SK-N-MC (cell line): Measurements from ENCODE around the gene IP6K1.
"Not testable (repeated sequence)": the region's sequence is repeated elsewhere in the genome, so short reads cannot be mapped to it uniquely, and the experiment has no call there.

Experiments used
- DNase-seq: peaks from one replicate; pipeline ENCODE4 v3.0.0-alpha.2; 2011; ENCODE audit warnings: low read depth, low spot score
- H3K27ac ChIP-seq: fragments of 200-600 bp; sonication (generic); 2 replicates; pipeline ENCODE4 v1.5.1; 2016; ENCODE audit warnings: mixed run types
- H3K36me3 ChIP-seq: fragments of 200-600 bp; sonication (generic); 2 replicates; pipeline ENCODE4 v1.6.1; 2017; ENCODE audit warnings: antibody characterized with exemption, low read length, mixed read lengths; ENCODE audit not compliant: insufficient read depth
- H3K4me3 ChIP-seq: fragments of 200-600 bp; sonication (generic); 2 replicates; pipeline ENCODE4 v1.5.1; 2016
- H3K9ac ChIP-seq: fragments of 200-600 bp; sonication (generic); 2 replicates; pipeline ENCODE4 v1.8.0; 2017; ENCODE audit warnings: mixed run types, mixed read lengths; ENCODE audit not compliant: insufficient read length
- H3K9me3 ChIP-seq: fragments of 200-600 bp; sonication (generic); 2 replicates; pipeline ENCODE4 v1.6.1; 2017; ENCODE audit warnings: low read depth, mild to moderate bottlenecking, antibody characterized with exemption, low read length, moderate library complexity, mixed read lengths
- EZH2 ChIP-seq: fragments of 200-600 bp; sonication (generic); IDR thresholded peaks from one replicate; pipeline ENCODE4 v1.6.1; 2017; ENCODE audit warnings: antibody characterized with exemption
- FOXP2 ChIP-seq: optimal IDR thresholded peaks from 2 replicates; pipeline ENCODE3; 2011; ENCODE audit warnings: mild to moderate bottlenecking, moderate library complexity; ENCODE audit not compliant: insufficient read depth; ENCODE audit errors: extremely low read length, control extremely low read depth
- POLR2AphosphoS5 ChIP-seq: IDR thresholded peaks from 2 replicates; pipeline ENCODE4 v1.6.1; 2012; ENCODE audit warnings: mild to moderate bottlenecking, low read depth, low read length, borderline replicate concordance

IP6K1 gene

DNA sequence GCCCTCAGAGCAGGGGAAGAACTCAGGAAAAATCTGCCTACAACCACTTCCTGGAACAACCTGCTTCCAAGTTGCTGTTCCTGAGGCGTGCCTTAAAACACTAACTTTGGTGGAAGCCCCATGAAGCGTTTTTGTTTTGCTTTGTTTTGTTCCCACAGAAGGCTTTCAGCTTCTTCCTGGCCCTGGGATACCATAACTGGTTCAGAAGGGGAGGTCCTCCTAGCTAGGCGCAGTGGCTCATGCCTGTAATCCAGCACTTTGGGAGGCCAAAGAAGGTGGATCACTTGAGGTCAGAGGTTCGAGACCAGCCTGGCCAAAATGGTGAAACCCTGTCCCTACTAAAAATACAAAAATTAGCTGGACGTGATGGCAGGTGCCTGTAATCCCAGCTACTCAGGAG lies 1.2 kb upstream of the IP6K1 start:
- Histone ChIP-seq H3K4me3 (no peak overlapping the region), H3K27ac (no peak overlapping the region), H3K9ac (no peak overlapping the region), H3K9me3 (no peaks in the 10 kb centered on the region), H3K36me3 (no peaks in the 10 kb centered on the region)
- no peak for TF ChIP-seq POLR2AphosphoS5
- TF ChIP-seq FOXP2: no peak
- TF ChIP-seq EZH2: no peak
- no peak for DNase-seq

DNA sequence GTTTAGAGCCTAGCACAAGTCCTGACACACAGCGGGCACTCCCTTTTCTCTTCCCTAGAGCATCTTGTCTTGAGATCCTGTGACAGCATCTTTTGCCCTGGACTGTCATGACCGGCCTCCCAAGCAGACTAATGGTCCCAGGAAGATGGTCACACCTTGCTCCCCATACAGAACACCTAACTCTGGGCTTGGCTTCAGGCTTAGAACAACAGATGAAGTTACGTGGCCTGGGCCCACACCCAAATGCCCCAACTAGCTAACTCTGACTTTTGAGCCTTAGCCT lies 781 bp upstream of the IP6K1 start:
- no peak for TF ChIP-seq EZH2
- no peak for TF ChIP-seq FOXP2
- TF ChIP-seq POLR2AphosphoS5: no peak
- H3K9me3 ChIP-seq: no peaks in the 10 kb centered on the region
- peak overlapping the region; percentile 84 for H3K4me3 ChIP-seq
- H3K9ac ChIP-seq: peak overlapping the region; percentile 88
- H3K36me3 ChIP-seq: no peaks in the 10 kb centered on the region
- no peak for DNase-seq
- H3K27ac ChIP-seq: no peak overlapping the region

GRCh38 chr3:49785565-49786356 lies 581 bp downstream of the IP6K1 start:
- H3K4me3 ChIP-seq: peak overlapping the region; percentile 84
- no peaks in the 10 kb centered on the region for H3K9me3 ChIP-seq
- DNase-seq: no peak
- TF ChIP-seq EZH2: no peak
- TF ChIP-seq POLR2AphosphoS5: no peak
- TF ChIP-seq FOXP2: no peak
- H3K27ac ChIP-seq: no peak overlapping the region
- H3K36me3 ChIP-seq: no peaks in the 10 kb centered on the region
- H3K9ac ChIP-seq: peak overlapping the region; percentile 77

DNA sequence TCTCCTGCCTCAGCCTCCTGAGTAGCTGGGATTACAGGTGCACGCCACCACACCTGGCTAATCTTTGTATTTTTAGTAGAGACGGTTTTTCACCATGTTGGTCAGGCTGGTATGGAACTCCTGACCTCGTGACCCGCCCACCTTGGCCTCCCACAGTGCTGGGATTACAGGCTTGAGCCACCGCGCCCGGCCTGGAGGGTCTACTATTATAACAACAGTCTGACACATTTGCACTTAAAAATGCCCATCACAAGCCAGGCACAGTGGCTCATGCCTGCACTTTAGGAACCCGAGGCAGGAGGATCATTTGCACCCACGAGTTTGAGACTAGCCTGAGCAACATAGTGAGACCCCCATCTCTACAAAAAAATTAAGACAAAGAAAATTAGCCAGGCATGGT lies 4.1 kb downstream of the IP6K1 start:
- DNase-seq, H3K36me3 ChIP-seq, H3K27ac ChIP-seq, H3K4me3 ChIP-seq, H3K9ac ChIP-seq, H3K9me3 ChIP-seq: not testable (repeated sequence)

DNA sequence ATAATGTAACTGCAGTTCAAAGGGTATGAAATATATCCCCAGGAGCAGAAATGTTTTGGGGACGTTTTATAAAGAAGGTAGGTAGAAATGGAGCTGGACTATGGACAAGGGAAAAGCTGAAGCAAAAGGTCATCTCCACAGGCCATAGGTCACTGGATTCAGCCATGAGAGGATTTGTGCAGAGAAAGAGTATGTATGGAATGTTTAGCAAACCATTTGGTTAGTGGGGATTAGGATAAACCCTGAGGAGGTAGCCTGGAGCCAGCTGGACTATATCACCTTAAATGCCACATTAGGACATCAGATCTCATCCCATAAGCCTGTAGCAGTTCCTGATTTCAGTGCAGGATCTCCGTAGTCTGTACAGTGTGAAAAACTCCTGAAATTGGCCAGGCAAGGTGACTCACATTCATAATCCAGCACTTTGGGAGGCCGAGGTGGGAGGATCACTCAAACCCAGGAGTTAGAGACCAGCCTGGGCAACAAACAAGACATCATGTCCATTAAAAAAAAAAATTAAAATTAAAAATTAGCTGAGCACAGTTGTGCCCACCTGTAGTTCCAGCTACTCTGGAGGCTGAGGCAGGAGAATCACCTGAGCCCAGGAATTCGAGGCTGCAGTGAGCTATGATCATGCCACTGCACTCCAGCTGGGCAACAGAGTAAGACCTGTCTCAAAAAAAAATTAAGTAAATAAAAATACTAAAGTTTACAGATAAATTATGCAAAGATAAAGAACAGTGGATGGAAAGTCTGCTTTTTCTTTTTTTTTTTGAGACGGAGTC lies 4.7 kb downstream of the IP6K1 start:
- Histone ChIP-seq H3K9ac (no peak overlapping the region), H3K4me3 (no peak overlapping the region), H3K9me3 (no peaks in the 10 kb centered on the region), H3K27ac (no peak overlapping the region), H3K36me3 (no peaks in the 10 kb centered on the region)
- no peak for DNase-seq
- TF ChIP-seq POLR2AphosphoS5 (no peak), FOXP2 (no peak), EZH2 (no peak)

GRCh38 chr3:49780975-49781365 lies 5.4 kb downstream of the IP6K1 start:
- not testable (repeated sequence) for H3K9ac ChIP-seq, H3K4me3 ChIP-seq, H3K36me3 ChIP-seq, H3K9me3 ChIP-seq, DNase-seq, H3K27ac ChIP-seq

DNA sequence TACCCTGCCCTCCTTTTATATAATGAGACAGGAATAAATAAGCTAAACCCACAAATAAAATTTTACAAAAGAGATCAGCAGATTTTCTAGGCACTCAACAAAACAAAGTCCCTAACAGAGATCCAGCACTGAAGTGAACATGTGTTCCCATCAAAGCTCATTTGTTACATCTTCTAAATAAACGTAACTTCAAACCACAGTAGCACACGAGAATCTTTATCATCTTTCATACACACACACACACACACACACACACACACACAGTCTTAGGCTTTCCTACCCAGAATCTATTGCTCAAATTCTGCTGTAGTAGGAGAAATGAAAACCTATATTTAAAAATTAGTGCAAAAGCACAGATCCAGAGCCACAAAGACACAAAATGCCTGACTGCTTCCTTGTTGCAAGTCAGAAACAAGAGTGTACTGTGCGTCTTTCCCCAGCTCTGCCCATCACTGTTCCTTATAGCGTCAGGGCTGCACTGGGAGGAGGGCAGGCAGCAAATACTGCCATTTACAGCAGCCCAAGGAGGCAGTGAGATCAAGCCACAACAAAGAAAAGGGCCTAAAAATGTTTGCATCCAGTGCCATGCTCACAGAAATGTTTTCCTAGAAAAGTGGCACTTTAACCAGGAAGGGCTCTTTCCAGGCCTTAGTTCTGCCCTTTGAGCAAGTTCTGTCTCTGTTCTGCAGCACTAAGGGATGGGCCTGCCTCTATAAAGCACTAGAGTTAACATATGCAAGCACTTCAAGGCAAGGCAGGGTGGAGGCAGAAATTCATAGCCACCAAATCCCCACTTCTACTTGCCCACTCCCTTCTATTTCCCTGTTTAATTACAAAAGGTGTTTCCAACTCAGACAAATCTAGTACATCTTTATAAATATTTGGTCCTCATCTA lies 6.0 kb downstream of the IP6K1 start:
- TF ChIP-seq POLR2AphosphoS5 (no peak), FOXP2 (no peak), EZH2 (no peak)
- no peaks in the 10 kb centered on the region for H3K9me3 ChIP-seq
- H3K36me3 ChIP-seq: no peaks in the 10 kb centered on the region
- no peak for DNase-seq
- H3K27ac ChIP-seq: no peak overlapping the region
- no peak overlapping the region for H3K9ac ChIP-seq
- H3K4me3 ChIP-seq: no peak overlapping the region

DNA sequence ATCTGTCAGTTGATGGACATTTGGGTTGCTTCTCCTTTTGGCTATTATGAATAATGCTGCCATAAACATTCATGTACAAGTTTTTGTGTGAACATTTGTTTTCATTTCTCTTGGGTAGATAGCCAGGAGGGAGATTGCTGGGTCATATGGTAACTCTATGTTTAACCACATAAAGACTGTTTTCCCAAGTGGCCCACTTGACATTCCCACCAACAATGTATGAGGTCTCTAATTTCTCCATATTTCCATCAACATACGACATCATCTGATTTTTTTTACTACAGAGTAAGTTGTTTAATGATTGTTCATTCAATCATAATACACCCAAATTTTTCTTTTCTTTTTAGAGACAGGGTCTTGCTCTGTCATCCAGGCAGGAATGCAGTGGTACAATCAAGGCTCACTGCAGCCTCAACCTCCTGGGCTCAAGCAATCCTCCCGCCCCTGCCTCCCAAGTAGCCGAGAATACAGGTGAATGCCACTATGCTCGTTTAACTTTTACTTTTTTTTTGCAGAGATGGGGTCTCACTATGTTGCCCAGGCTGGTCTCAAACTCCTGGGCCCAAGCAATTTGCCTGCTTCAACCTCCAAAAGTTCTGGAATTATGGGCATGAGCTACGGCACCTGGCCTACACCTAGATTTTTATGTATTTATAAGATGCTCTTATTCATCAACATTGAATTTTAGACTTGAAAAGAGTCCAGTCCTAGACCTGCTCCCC lies 6.8 kb downstream of the IP6K1 start:
- Histone ChIP-seq H3K9ac (no peak overlapping the region), H3K4me3 (no peak overlapping the region), H3K36me3 (no peaks in the 10 kb centered on the region), H3K9me3 (no peaks in the 10 kb centered on the region), H3K27ac (no peak overlapping the region)
- no peak for DNase-seq
- TF ChIP-seq FOXP2 (no peak), POLR2AphosphoS5 (no peak), EZH2 (no peak)

- not testable (repeated sequence) for H3K4me3 ChIP-seq, H3K9me3 ChIP-seq
These were observed 10.2 kb downstream of the IP6K1 start for GRCh38 chr3:49776101-49776500.

More at GRCh38 chr3:49776101-49776500, 10.2 kb downstream of the IP6K1 start:
- DNase-seq, H3K36me3 ChIP-seq, H3K9ac ChIP-seq, H3K27ac ChIP-seq: not testable (repeated sequence)
